ENCODE measurements around the gene TNKS2.

- TF ChIP-seq CTCF (IDR thresholded peaks at IDR 0.05) (no peak), POLR2AphosphoS5 (IDR thresholded peaks at IDR 0.05; ENCODE audit: low read depth, low read length) (no peak), SIN3A (IDR thresholded peaks at IDR 0.05; ENCODE audit: borderline replicate concordance, insufficient read depth, low read depth, low read length) (no peak)
These were observed 12.4 kb upstream of the TNKS2 start for GRCh38 chr10:91785830-91786229.

All from Panc1 (cell line).